Neural crest cell (in vitro differentiated cells): ENCODE results near the gene CST11. TPM values are rescaled to one million over a fixed set of nuclear protein-coding genes. Genes with fewer than 3 reads are reported as not detected.

Source experiments
- DNase-seq: peaks from one replicate; pipeline ENCODE4 v3.0.0; 2021; ENCODE audit warnings: low read depth, mixed read lengths, low spot score
- H3K27ac Mint-ChIP-seq: one replicate; pipeline ENCODE4 v1.8.0; 2021; ENCODE audit warnings: mild to moderate bottlenecking, mixed read lengths; ENCODE audit not compliant: unreplicated experiment
- H3K27me3 Mint-ChIP-seq: 2 replicates; pipeline ENCODE4 v1.8.0; 2021; ENCODE audit warnings: low read depth, mild to moderate bottlenecking, mixed read lengths
- H3K36me3 Mint-ChIP-seq: 2 replicates; pipeline ENCODE4 v1.8.0; 2021; ENCODE audit warnings: low read depth, mild to moderate bottlenecking, mixed read lengths
- H3K4me1 Mint-ChIP-seq: 2 replicates; pipeline ENCODE4 v1.8.0; 2021; ENCODE audit warnings: mixed read lengths
- H3K4me3 Mint-ChIP-seq: one replicate; pipeline ENCODE4 v1.8.0; 2021; ENCODE audit warnings: mild to moderate bottlenecking, mixed read lengths
- H3K9me3 Mint-ChIP-seq: 2 replicates; pipeline ENCODE4 v1.8.0; 2021; ENCODE audit warnings: mixed read lengths
- long read RNA-seq: library from polyadenylated mRNA; unstranded; transcript quantifications from one replicate; pipeline ENCODE4 v2.0.0, GENCODE V29; 2020
- total RNA-seq: library from RNA; stranded (reverse); gene quantifications from 2 replicates; pipeline ENCODE4 v1.2.1, GENCODE V29; 2021
- TF ChIP-seq, protein P1 (sequence below): fragments of 200-600 bp; sonication (generic); conservative IDR thresholded peaks from 2 replicates; pipeline ENCODE4 v1.5.0; 2021; ENCODE audit warnings: antibody characterized with exemption, mild to moderate bottlenecking

The CST11 gene, protein sequence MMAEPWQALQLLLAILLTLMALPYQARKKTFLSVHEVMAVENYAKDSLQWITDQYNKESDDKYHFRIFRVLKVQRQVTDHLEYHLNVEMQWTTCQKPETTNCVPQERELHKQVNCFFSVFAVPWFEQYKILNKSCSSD
- total RNA-seq: not detected in 2 replicates
- long read RNA-seq: 0 reads

- no peak for DNase-seq
- Mint-ChIP-seq H3K4me3 (no peak within 1 kb of the TSS), H3K36me3 (no peaks in the 10 kb centered on the region), H3K9me3 (no peaks in the 10 kb centered on the region), H3K4me1 (peaks cover 3% of the 10 kb centered on the region), H3K27me3 (peaks cover 3% of the 10 kb centered on the region), H3K27ac (no peak within 1 kb of the TSS)
- TF ChIP-seq, protein P1, sequence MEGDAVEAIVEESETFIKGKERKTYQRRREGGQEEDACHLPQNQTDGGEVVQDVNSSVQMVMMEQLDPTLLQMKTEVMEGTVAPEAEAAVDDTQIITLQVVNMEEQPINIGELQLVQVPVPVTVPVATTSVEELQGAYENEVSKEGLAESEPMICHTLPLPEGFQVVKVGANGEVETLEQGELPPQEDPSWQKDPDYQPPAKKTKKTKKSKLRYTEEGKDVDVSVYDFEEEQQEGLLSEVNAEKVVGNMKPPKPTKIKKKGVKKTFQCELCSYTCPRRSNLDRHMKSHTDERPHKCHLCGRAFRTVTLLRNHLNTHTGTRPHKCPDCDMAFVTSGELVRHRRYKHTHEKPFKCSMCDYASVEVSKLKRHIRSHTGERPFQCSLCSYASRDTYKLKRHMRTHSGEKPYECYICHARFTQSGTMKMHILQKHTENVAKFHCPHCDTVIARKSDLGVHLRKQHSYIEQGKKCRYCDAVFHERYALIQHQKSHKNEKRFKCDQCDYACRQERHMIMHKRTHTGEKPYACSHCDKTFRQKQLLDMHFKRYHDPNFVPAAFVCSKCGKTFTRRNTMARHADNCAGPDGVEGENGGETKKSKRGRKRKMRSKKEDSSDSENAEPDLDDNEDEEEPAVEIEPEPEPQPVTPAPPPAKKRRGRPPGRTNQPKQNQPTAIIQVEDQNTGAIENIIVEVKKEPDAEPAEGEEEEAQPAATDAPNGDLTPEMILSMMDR: no peak
Observed at GRCh38 chr20:23452776-23453175, at the start of gene CST11. Gene CST11 (minus strand): TSS chr20:23452876. CDS start chr20:23452811, 65 bp downstream.

- Mint-ChIP-seq H3K4me3 (no peak overlapping the region), H3K4me1 (peaks cover 4% of the 10 kb centered on the region), H3K27ac (no peak overlapping the region), H3K27me3 (no peaks in the 10 kb centered on the region), H3K9me3 (no peaks in the 10 kb centered on the region), H3K36me3 (no peaks in the 10 kb centered on the region)
- no peak for DNase-seq
- TF ChIP-seq, protein P1: no peak
Observed at GRCh38 chr20:23501926-23502325, 49.2 kb upstream of the CST11 start.

DNA sequence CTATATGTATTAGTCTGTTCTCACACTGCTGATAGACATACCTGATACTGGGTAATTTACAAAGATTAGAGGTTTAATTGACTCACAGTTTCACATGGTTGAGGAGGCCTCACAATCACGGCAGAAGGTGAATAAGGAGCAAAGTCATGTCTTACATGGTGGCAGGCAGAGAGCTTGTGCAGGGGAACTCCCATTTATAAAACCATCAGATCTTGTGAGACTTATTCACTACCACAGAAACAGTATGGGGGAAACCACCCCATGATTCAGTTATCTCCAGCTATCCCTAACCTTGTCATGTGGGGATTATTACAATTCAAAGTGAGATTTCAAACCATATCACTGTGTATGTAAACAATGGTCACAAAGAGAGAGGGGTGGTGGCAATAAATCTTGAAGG lies 44.9 kb upstream of the CST11 start:
- TF ChIP-seq, protein P1: no peak
- peaks cover 4% of the 10 kb centered on the region for H3K4me1 Mint-ChIP-seq
- DNase-seq: no peak
- no peaks in the 10 kb centered on the region for H3K27me3 Mint-ChIP-seq
- H3K27ac Mint-ChIP-seq: no peak overlapping the region
- H3K9me3 Mint-ChIP-seq: no peaks in the 10 kb centered on the region
- H3K4me3 Mint-ChIP-seq: no peak overlapping the region
- no peaks in the 10 kb centered on the region for H3K36me3 Mint-ChIP-seq

GRCh38 chr20:23493172-23493772 lies 40.6 kb upstream of the CST11 start:
- no peaks in the 10 kb centered on the region for H3K27me3 Mint-ChIP-seq
- no peaks in the 10 kb centered on the region for H3K36me3 Mint-ChIP-seq
- no peak overlapping the region for H3K4me3 Mint-ChIP-seq
- H3K4me1 Mint-ChIP-seq: no peaks in the 10 kb centered on the region
- H3K27ac Mint-ChIP-seq: no peak overlapping the region
- H3K9me3 Mint-ChIP-seq: no peaks in the 10 kb centered on the region
- TF ChIP-seq, protein P1: no peak
- DNase-seq: no peak

DNA sequence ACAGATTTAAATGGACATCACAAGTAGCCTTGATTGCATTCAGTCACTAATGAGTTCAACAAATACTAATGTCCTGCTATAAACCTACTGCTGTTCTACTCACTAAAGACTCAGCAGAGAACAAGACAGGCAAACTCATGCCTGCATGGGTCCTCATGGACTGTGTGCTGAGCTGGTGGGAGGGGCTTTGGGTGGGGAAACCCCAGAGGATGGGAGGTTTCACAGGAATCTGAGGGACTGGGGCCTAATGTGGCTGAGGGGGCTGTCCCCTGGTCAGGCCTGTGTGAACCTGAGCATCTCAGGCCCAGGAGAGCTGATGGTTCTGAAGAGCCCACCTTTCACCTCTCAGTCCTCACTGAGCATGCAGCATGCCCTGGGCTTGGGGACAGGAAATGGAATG lies 39.6 kb upstream of the CST11 start:
- no peak for DNase-seq
- no peaks in the 10 kb centered on the region for H3K27me3 Mint-ChIP-seq
- no peak overlapping the region for H3K4me3 Mint-ChIP-seq
- no peak overlapping the region for H3K27ac Mint-ChIP-seq
- no peaks in the 10 kb centered on the region for H3K4me1 Mint-ChIP-seq
- H3K9me3 Mint-ChIP-seq: no peaks in the 10 kb centered on the region
- TF ChIP-seq, protein P1: no peak
- no peaks in the 10 kb centered on the region for H3K36me3 Mint-ChIP-seq
